Amygdala (tissue), 56 donors: ENCODE results near the gene ADAMTS15.
A peak's percentile ranks its signal among the peaks of the same experiment; 100 is the strongest.

ENCODE experiments used
- DNase-seq, 56 donors: peaks; one replicate each; lab custom pipeline; 2025; lab: John Stamatoyannopoulos, UW

The ADAMTS15 gene

DNA sequence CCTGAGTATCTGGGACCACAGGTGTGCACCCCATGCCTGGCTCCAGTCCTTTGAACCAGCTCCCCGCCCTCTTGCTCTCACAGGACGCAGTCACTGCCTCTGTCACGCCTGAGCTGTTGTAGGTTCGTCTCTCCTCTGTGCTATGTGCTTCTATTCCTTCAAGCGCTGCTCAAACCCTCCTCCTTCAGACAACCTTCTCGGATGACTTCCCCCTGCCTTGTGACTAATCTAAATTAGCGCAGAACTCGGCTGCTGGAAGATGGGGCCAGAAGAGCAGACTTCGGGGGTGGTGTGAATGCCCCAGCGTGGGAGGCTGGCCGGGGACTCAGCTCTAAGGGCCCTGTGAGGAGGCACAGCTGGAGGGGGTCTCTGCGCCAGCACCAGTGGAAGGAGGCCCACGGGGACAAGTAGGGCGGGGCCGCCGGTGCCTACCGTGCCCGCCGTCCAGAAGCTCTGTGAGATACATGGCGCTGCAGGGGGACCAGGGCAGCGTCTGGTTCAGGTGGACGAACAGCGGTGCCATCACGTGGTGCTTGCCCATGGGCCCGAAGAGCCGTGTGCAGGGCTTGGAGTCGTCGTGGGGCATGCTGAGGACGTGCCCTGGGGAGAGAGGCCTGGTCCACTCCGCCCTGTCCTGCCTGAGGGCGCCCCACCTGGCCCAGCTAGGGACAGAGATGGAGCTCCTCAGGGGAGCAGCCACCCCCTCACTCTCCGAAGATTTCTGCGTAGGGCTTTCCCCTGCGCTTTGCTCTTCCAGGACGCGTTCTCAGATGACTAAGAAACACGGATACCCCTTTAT, 32.5 kb upstream of the ADAMTS15 start:
- DNase-seq, result no peak

DNA sequence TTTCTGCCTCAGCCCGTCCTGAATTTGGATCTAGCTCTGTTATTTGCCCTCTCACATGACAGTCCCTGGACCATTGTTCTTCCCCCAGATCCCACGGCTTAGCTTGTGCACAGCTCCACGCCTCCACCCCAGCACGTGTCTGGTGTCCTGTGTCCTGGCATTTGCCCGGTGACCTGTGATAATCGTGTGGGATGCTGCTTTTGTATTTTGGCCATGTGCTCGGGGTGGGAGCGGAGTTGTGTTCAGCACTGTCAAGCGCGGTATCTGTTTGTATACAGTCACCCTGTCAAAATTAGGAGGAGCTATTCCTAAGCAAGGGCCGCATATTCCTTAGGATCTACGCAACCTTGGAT, 31.9 kb upstream of the ADAMTS15 start:
- DNase-seq, result no peak

- no peak for DNase-seq
Observed at GRCh38 chr11:130416906-130417305, 31.5 kb upstream of the ADAMTS15 start.

GRCh38 chr11:130418210-130418609, 30.2 kb upstream of the ADAMTS15 start:
- peak in 40 of 56 donors; percentile 18 to 85 (median 55) for DNase-seq

- no peak for DNase-seq
Observed at GRCh38 chr11:130418756-130419155, 29.7 kb upstream of the ADAMTS15 start.

DNA sequence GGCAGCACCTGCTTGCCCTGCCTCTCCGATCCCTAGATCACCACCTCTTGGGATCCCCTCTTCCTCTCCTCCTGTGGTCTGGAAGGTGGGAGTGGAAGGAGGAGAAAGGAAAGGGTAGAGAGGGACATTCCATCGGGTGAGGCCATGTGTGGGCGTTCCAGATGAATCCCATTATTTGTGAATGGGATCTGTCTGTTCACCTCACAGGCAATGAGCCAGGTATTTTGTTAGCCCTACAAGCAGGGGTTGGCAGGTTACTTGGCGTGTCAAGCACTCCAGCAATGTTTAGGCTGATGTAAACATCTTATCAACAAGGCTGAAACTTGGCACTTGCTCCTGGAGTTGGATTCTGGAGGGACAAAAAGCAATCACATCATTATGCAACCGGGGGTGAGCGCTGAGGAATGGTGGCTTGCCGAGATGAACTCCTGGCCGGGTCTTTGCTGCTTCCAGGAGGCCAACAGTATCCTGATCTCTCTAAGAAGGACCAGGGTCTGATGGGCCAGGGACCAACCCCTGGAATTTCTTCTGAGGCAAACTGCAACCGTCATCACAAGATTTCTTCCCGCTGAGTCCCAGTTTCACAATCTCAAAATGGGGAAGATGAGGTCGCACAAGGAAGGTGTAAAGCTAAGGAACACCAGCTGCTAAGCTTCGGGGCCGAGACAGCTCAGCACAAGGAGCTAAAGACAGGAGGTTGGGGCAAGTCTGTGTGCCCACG, 27.8 kb upstream of the ADAMTS15 start:
- peak in 1 of 56 donors; percentile 7 for DNase-seq

- DNase-seq, result no peak
Observed at GRCh38 chr11:130421199-130421585, 27.3 kb upstream of the ADAMTS15 start.

GRCh38 chr11:130421697-130422096, 26.7 kb upstream of the ADAMTS15 start:
- DNase-seq, result no peak

DNA sequence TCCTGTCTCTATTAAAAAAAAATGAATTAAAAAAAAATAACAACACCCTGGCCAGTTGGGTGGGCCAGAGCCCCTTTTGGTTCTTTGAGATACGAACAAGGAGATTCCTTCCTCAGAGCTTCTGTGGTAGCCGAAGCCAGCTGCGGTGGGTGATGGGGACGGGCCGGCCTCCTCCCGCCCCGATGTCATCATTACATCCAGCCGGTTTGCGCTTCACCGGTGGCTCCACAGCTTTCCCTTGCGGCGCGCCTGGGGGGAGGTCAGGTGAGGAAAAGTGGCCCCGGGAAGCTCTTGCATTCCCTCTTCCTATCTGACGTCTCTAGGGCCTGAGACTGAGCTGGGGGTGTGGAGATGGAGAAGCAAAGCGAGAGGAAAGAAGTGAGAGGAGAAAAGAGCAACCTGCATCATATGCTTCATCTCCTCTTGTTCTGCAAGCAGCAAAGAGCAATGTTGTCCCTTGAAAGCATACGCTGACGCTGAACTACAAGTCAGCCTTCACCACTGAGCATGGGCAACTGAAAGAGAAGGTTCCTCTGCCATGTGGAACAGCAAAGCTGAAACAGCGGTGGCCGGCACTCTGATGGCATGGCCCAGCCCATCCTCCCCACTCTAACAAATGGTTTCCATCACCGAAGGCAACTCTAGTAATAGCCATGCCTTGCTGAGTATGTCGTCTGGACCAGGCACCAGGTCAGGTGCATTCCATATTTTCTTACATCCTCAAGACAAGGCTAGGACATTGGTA, 26.0 kb upstream of the ADAMTS15 start:
- DNase-seq, result no peak

- no peak for DNase-seq
Observed at GRCh38 chr11:130423541-130424142, 24.8 kb upstream of the ADAMTS15 start.

DNA sequence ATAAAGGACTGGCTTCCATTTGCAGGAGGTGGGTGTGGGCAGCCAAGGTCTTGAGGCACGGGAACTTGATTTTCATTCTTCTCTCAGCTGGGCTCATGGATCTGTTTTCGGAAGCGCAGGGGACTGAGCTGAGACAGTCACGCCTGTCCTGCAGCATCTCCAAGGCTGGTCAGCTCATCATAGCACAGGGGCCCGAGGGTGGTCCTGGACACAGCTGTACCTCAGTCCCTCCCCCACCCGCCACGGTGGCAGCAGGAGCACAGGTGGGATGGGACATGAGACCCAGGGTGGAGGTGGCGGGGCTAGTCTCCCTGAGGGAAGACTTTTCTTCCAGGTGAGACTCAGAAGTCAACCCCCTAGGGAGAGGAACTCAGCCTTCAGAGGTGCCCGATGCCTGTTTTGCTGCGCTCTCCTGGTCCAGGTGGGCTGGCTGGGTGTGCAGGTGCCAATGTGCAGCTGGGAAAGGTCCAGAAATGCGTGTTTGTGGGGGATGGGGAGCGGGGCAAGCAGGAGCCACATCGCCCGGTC, 23.8 kb upstream of the ADAMTS15 start:
- no peak for DNase-seq

- DNase-seq, result no peak
Observed at GRCh38 chr11:130425156-130425555, 23.3 kb upstream of the ADAMTS15 start.

GRCh38 chr11:130426223-130426836, 22.1 kb upstream of the ADAMTS15 start:
- DNase-seq, result peak in 36 of 56 donors; percentile 11 to 69 (median 46)

DNA sequence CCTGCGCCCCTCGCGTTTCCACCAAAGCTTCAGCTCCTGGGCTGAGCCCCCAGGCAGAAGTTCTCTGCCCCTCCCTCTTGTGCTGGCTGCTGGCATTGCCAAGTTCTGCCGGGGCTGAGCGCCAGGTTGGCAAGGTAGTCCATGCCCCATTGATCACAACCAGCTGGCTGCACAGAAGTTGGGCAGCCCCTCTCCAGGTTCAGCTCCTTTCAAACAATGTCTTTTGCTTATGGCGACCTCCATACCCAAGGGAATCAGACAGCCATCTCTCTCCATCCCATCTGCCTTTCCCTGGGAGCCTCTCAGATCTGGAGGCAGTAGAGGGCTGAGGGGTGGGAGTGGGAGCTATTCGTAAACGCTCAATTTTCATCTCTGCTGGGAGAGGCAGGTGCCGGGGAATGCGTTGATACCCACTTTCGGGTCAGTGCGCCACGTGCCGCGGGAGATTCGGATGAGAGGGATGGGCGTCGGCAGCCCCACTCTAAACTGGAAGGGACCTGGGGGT, 21.6 kb upstream of the ADAMTS15 start:
- peak in 9 of 56 donors; percentile 12 to 50 (median 20) for DNase-seq

- DNase-seq, result peak in 33 of 56 donors; percentile 13 to 69 (median 39)
Observed at GRCh38 chr11:130427581-130428315, 20.7 kb upstream of the ADAMTS15 start.

GRCh38 chr11:130428316-130429119, 19.9 kb upstream of the ADAMTS15 start, which contains the start of gene ADAMTS8:
ADAMTS8 (minus strand) TSS chr11:130428609; CDS start chr11:130428286, 323 bp downstream.
- peak in 5 of 56 donors; percentile 21 to 35 (median 26) for DNase-seq

- DNase-seq, result no peak
Observed at GRCh38 chr11:130429120-130429681, 19.2 kb upstream of the ADAMTS15 start.

DNA sequence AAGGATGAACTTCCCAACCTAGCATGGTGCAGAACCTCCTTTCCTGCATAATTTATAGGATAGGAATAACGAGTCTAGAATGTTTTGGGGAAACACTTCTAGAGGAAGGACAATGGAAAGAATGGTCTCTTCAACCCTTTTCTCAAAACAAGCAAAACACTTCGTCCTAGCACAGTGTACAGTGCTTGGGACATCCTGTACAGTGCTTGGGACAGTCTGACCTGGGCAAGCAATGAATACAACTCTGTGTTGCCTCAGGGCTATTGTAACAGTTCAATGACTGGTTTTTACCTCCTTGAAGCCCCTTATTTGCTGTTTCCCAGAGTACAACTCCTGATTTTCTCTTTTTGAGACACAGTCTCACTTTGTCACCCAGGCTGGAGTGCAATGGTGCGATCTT, 18.5 kb upstream of the ADAMTS15 start:
- DNase-seq, result no peak
